ENCODE data around the gene HDGFL2. TPM values are rescaled to one million over a fixed set of nuclear protein-coding genes. Genes with fewer than 3 reads are reported as not detected.

The HDGFL2 gene
- total RNA-seq, 2 experiments from 2014 or later, result 17.2 to 18.0 TPM

DNA sequence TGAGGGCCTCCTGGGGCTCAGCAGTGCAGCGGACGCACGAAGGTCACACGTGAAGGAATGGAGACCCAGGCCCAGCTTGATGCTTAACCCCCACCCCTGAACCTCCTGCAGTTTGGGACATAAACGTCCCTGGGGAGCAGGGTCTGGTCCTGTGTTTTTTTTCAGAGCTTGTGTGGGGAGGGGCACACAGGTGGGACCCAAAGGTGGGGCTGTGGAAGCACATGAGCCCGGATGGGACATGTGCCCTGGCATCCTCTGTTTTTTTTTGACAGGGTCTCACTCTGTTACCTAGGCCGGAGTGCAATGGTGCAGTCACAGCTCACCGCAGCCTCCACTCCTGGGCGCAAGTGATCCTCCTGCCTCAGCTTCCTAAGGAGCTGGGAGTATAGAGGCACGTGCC, 35.0 kb upstream of the HDGFL2 start:
- no peak overlapping the region for H3K27ac ChIP-seq (ENCODE audit: low read depth in 1 of 2, low read length in 2 of 2)
- no peak for DNase-seq
- ChIA-PET CTCF (no interaction called here), POLR2A (no interaction called here)
- no peaks in the 10 kb centered on the region for H3K27me3 ChIP-seq (ENCODE audit: control insufficient read depth in 1 of 2, insufficient read depth in 2 of 2, low read length in 2 of 2)
- H3K4me3 ChIP-seq (ENCODE audit: low read length), result no peak overlapping the region
- TF ChIP-seq, protein P1, sequence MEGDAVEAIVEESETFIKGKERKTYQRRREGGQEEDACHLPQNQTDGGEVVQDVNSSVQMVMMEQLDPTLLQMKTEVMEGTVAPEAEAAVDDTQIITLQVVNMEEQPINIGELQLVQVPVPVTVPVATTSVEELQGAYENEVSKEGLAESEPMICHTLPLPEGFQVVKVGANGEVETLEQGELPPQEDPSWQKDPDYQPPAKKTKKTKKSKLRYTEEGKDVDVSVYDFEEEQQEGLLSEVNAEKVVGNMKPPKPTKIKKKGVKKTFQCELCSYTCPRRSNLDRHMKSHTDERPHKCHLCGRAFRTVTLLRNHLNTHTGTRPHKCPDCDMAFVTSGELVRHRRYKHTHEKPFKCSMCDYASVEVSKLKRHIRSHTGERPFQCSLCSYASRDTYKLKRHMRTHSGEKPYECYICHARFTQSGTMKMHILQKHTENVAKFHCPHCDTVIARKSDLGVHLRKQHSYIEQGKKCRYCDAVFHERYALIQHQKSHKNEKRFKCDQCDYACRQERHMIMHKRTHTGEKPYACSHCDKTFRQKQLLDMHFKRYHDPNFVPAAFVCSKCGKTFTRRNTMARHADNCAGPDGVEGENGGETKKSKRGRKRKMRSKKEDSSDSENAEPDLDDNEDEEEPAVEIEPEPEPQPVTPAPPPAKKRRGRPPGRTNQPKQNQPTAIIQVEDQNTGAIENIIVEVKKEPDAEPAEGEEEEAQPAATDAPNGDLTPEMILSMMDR (IDR thresholded peaks at IDR 0.05), result no peak
- Mint-ChIP-seq H3K36me3 (ENCODE audit: low read depth) (peaks cover 15% of the 10 kb centered on the region), H3K27ac (no peak overlapping the region), H3K4me1 (ENCODE audit: low read depth) (no peaks in the 10 kb centered on the region), H3K4me3 (no peak overlapping the region), H3K9me3 (no peaks in the 10 kb centered on the region), H3K27me3 (no peaks in the 10 kb centered on the region)
- H3K36me3 ChIP-seq (ENCODE audit: insufficient read depth, low read length), result peaks cover 16% of the 10 kb centered on the region
- ATAC-seq (ENCODE audit: poor library complexity), result no peak
- H3K9me3 ChIP-seq (ENCODE audit: control insufficient read depth in 1 of 2, insufficient read depth in 1 of 2, low read length in 2 of 2), result no peaks in the 10 kb centered on the region
- no peaks in the 10 kb centered on the region for H3K4me1 ChIP-seq (ENCODE audit: insufficient read depth, low read length)
- intact Hi-C loops (cut with DNase I, micrococcal nuclease), result no loop called here

DNA sequence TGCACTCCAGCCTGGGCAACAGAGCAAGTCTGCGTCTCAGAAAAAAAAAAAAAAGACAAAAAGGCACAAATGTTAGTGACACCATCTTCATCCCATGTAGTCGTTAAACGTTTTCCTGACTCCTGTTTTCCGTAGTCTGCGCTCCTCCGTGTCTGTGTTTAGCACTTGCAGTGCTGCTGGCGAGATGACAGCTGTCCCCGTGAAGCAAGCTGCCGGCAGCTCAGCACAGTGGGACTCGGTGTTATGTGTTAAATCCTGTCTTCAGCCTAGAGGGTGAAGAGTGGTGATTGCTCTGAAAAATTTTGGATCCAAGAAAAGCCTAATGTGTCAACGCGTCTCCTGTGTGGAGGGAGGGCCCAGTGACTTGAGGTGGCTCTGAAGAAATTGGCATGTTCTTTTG, 32.9 kb upstream of the HDGFL2 start:
- intact Hi-C loops (cut with DNase I, micrococcal nuclease), result no loop called here
- Mint-ChIP-seq H3K4me1 (ENCODE audit: low read depth) (no peaks in the 10 kb centered on the region), H3K9me3 (no peaks in the 10 kb centered on the region), H3K4me3 (no peak overlapping the region), H3K27ac (no peak overlapping the region), H3K27me3 (no peaks in the 10 kb centered on the region), H3K36me3 (ENCODE audit: low read depth) (peaks cover 12% of the 10 kb centered on the region)
- ATAC-seq (ENCODE audit: poor library complexity) (no peak), DNase-seq (no peak)
- no peaks in the 10 kb centered on the region for H3K4me1 ChIP-seq (ENCODE audit: insufficient read depth, low read length)
- peaks cover 8% of the 10 kb centered on the region for H3K36me3 ChIP-seq (ENCODE audit: insufficient read depth, low read length)
- no peak overlapping the region for H3K4me3 ChIP-seq (ENCODE audit: low read length)
- ChIA-PET CTCF (no interaction called here), POLR2A (no interaction called here)
- no peaks in the 10 kb centered on the region for H3K9me3 ChIP-seq (ENCODE audit: control insufficient read depth in 1 of 2, insufficient read depth in 1 of 2, low read length in 2 of 2)
- TF ChIP-seq, protein P1 (IDR thresholded peaks at IDR 0.05), result no peak
- no peaks in the 10 kb centered on the region for H3K27me3 ChIP-seq (ENCODE audit: control insufficient read depth in 1 of 2, insufficient read depth in 2 of 2, low read length in 2 of 2)
- no peak overlapping the region for H3K27ac ChIP-seq (ENCODE audit: low read depth in 1 of 2, low read length in 2 of 2)

DNA sequence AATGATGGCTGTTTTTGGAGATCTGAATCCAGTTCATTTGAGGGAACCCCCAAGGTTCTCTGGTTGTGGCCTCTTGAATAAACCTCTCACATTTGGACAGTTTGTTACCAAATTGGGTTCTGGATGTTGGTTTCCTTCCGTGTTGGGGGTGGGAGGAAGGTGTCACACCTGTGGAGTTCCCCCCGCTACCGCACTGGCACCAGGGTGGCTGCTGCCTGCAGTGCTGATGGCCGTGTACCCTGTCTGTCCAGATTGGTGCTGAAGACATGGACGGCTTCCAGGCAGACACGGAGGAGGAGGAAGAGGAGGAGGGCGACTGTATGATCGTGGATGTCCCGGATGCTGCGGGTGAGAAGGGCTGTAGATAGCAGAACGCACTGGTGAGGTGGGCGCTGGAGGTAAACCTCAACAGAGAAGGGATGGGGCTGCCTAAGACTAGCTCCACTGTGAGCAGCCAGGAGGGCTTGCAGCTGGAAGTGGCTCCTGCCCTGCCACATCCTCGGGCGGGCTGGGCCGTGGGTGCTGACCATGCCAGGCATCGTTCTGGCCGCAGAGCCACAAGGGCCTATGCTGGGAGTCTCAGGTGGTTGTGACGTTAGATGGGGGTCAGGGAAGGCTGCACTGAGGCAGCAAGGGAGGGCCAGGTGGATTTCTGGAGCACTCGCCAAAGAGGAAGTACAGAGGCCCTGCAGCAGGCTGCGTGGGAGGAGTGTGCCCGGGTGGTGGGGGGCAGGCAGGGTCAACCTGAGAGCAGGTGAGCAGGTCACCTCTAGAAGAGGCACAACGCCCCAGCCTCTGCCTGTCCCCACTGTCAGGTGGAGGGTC, 29.9 kb upstream of the HDGFL2 start:
- POLR2A ChIA-PET, result no interaction called here
- Mint-ChIP-seq H3K9me3 (no peaks in the 10 kb centered on the region), H3K36me3 (ENCODE audit: low read depth) (peaks cover 14% of the 10 kb centered on the region), H3K27me3 (no peaks in the 10 kb centered on the region), H3K27ac (no peak overlapping the region), H3K4me1 (ENCODE audit: low read depth) (no peaks in the 10 kb centered on the region), H3K4me3 (no peak overlapping the region)
- no peak overlapping the region for H3K27ac ChIP-seq (ENCODE audit: low read depth in 1 of 2, low read length in 2 of 2)
- CTCF ChIA-PET, result no interaction called here
- ATAC-seq (ENCODE audit: poor library complexity) (no peak), DNase-seq (no peak)
- TF ChIP-seq, protein P1 (IDR thresholded peaks at IDR 0.05), result no peak
- intact Hi-C loops (cut with DNase I, micrococcal nuclease), result no loop called here
- peaks cover 30% of the 10 kb centered on the region for H3K36me3 ChIP-seq (ENCODE audit: insufficient read depth, low read length)
- H3K4me1 ChIP-seq (ENCODE audit: insufficient read depth, low read length), result no peaks in the 10 kb centered on the region
- no peak overlapping the region for H3K4me3 ChIP-seq (ENCODE audit: low read length)
- H3K27me3 ChIP-seq (ENCODE audit: control insufficient read depth in 1 of 2, insufficient read depth in 2 of 2, low read length in 2 of 2), result no peaks in the 10 kb centered on the region
- H3K9me3 ChIP-seq (ENCODE audit: control insufficient read depth in 1 of 2, insufficient read depth in 1 of 2, low read length in 2 of 2), result no peaks in the 10 kb centered on the region

All from CD4-positive, alpha-beta T cell (primary cell).